Left lung (tissue), 10 donors: ENCODE results near the gene PAK1. TPM values are rescaled to one million over a fixed set of nuclear protein-coding genes. Genes with fewer than 3 reads are reported as not detected.

Experiments used
- ATAC-seq: fragments of 200-7000 bp; cut with Tn5 transposase; one replicate; pipeline ENCODE4 v1.9.1; 2020; ENCODE audit warnings: moderate library complexity
- DNase-seq, 4 donors: peaks; one replicate each; pipeline ENCODE4 v3.0.0-alpha.2; 2013 to 2020
- H3K27ac ChIP-seq, 2 donors: fragments of 200-600 bp; sonication (generic) in 1 of 2; one replicate each; pipeline versions ENCODE4 v1.5.0 to v1.8.0; 2020 to 2021
- H3K27me3 ChIP-seq, 2 donors: fragments of 200-600 bp; sonication (generic) in 1 of 2; one replicate each; pipeline versions ENCODE4 v1.5.0 to v1.8.0; 2020 to 2021
- H3K36me3 ChIP-seq, 2 donors: fragments of 200-600 bp; sonication (generic) in 1 of 2; one replicate each; pipeline versions ENCODE4 v1.5.0 to v1.8.0; 2020 to 2021
- H3K4me1 ChIP-seq, 2 donors: fragments of 200-600 bp; one replicate each; pipeline ENCODE4 v1.8.0; 2021
- H3K4me3 ChIP-seq, 2 donors: fragments of 200-600 bp; sonication (generic) in 1 of 2; one replicate each; pipeline versions ENCODE4 v1.5.0 to v1.8.0; 2020 to 2021; ENCODE audit warnings: mild to moderate bottlenecking in 1 of 2
- H3K9me3 ChIP-seq, 2 donors: fragments of 200-600 bp; sonication (generic) in 1 of 2; one replicate each; pipeline versions ENCODE4 v1.5.0 to v1.8.0; 2020 to 2021
- CTCF ChIP-seq, 2 donors: fragments of 200-600 bp; sonication (generic) in 1 of 2; IDR thresholded peaks; one replicate each; pipeline versions ENCODE4 v1.5.0 to v1.8.0; 2021; ENCODE audit warnings: antibody characterized with exemption in 2 of 2
- intact Hi-C, 2 donors: fragments of 100-400 bp; cut with DNase I; formaldehyde crosslinking; loops; one replicate each; pipeline versions ENCODE4 v1.11.2 to v1.14.2; 2022
- polyA plus RNA-seq, 6 donors: library from polyadenylated mRNA; unstranded; fragments of 120-200 nt; gene quantifications; one replicate each; pipeline ENCODE4 v1.2.1, GENCODE V29; 2013; ENCODE audit not compliant: insufficient read length in 6 of 6
- total RNA-seq, 2 donors: library from RNA; stranded (reverse); fragmentation: NEBNext Ultra II Directional; extraction: Animal tissue kit (Norgen Biotek cat#: 25700); gene quantifications; one replicate each; pipeline ENCODE4 v1.2.1, GENCODE V29; 2021
- donor health status: DM: no; HTN: yes; CAD: no.
- donor health status: DM: no; HTN: no; CAD: no.

PAK1 gene
- total and polyA plus RNA-seq, 8 donors, result 32.4 to 61.4 (median 51.4) TPM

DNA sequence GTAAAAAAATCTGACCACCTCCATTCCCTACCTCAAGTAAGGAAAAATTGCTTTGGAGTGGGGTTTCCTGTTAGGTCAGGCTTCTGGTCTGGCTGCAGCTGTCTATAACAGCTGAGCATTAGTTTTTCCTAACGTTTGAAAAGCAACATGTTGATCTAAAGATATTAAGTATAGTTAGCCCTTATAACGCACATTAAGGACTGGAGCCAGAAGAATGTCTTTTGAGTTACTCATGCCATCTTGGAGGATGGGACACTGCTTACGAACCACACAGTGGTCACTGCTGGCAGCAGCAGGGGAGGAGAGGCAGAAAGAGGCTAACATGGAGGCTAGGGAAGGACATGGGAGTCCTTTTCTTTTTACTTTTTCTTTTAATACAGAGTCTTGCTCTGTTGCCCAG lies 128.3 kb downstream of the PAK1 start:
- no peaks in the 10 kb centered on the region for H3K9me3 ChIP-seq
- no peak for TF ChIP-seq CTCF (IDR thresholded peaks at IDR 0.05)
- H3K36me3 ChIP-seq, result peaks cover 0 to 72% of the 10 kb centered on the region in 2 donors
- DNase-seq, result no peak
- no peak for ATAC-seq
- intact Hi-C loops, result no loop called here
- H3K4me3 ChIP-seq, result no peak overlapping the region
- H3K4me1 ChIP-seq, result no peaks in the 10 kb centered on the region
- H3K27me3 ChIP-seq, result no peaks in the 10 kb centered on the region
- no peak overlapping the region for H3K27ac ChIP-seq

DNA sequence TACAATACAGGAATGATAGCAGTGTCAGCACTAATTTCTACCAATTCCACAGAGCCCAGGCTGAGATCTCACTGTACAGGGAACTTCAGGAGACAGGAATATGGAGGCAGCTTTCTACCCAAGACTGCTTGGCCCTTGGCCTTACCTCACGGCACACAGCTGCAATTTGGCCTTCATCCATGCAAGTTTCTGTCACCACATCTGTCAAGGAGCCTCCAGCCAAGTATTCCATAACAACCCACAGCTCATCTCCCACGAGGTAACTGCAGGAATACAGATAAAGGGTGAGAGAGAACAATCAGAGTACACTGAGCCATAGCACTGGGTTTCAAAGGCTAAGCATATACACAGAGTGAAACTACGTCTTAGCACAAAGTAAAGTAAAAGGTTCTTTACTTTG lies 133.4 kb downstream of the PAK1 start:
- no peak for DNase-seq
- Histone ChIP-seq H3K27ac (no peak overlapping the region), H3K27me3 (no peaks in the 10 kb centered on the region), H3K36me3 (peaks cover 0 to 83% of the 10 kb centered on the region in 2 donors), H3K4me3 (no peak overlapping the region), H3K9me3 (no peaks in the 10 kb centered on the region), H3K4me1 (no peaks in the 10 kb centered on the region)
- no peak for ATAC-seq
- no peak for TF ChIP-seq CTCF (IDR thresholded peaks at IDR 0.05)
- intact Hi-C loops, result no loop called here

DNA sequence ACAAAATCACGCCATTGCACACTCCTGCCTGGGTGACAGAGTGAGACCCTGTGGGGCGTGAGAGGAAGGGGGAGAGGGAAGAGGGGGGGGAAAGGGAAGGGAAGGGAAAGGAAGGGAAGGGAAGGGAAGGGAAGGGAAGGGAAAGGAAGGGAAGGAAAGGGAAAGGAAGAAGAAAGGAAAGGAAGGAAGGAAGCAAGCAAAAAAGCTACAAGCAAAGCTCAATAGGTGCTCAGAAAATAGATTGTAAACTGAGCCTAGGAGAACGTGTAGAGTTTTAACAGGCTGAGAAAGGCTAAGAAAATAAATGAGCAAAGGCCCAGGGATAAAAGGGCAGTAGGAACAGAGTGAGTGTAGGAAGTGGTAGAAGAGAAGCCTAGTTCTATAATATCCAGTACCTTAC lies 141.6 kb downstream of the PAK1 start:
- TF ChIP-seq CTCF (IDR thresholded peaks at IDR 0.05), result no peak
- Histone ChIP-seq H3K27ac (no peak overlapping the region), H3K9me3 (no peaks in the 10 kb centered on the region), H3K36me3 (peaks cover 0 to 60% of the 10 kb centered on the region in 2 donors), H3K27me3 (no peaks in the 10 kb centered on the region), H3K4me3 (no peak overlapping the region), H3K4me1 (no peaks in the 10 kb centered on the region)
- no peak for ATAC-seq
- no peak for DNase-seq
- intact Hi-C loops, result no loop called here

- DNase-seq (no peak), ATAC-seq (no peak)
- Histone ChIP-seq H3K36me3 (peaks cover 0 to 53% of the 10 kb centered on the region in 2 donors), H3K27me3 (no peaks in the 10 kb centered on the region), H3K9me3 (no peaks in the 10 kb centered on the region), H3K4me1 (no peaks in the 10 kb centered on the region), H3K27ac (no peak overlapping the region), H3K4me3 (no peak overlapping the region)
- TF ChIP-seq CTCF (IDR thresholded peaks at IDR 0.05), result no peak
- intact Hi-C loops, result no loop called here
Observed at GRCh38 chr11:77325159-77325558, 148.7 kb downstream of the PAK1 start.

- Histone ChIP-seq H3K4me1 (no peaks in the 10 kb centered on the region), H3K27ac (no peak overlapping the region), H3K9me3 (no peaks in the 10 kb centered on the region), H3K4me3 (no peak overlapping the region), H3K27me3 (no peaks in the 10 kb centered on the region), H3K36me3 (peaks cover 0 to 53% of the 10 kb centered on the region in 2 donors)
- intact Hi-C loops, result no loop called here
- TF ChIP-seq CTCF (IDR thresholded peaks at IDR 0.05), result no peak
- DNase-seq (no peak), ATAC-seq (no peak)
Observed at GRCh38 chr11:77324508-77324907, 149.4 kb downstream of the PAK1 start.
